Fibroblast of mammary gland (primary cell): ENCODE measurements around the gene NOC4L.

Experiments
- DNase-seq: peaks from one replicate; pipeline ENCODE4 v3.0.0-alpha.2; 2010; ENCODE audit warnings: low read depth
- H3K4me3 ChIP-seq: 2 replicates; pipeline ENCODE4 v1.5.1; 2011; ENCODE audit warnings: low read depth, mild to moderate bottlenecking, low read length, moderate library complexity; ENCODE audit not compliant: control insufficient read depth
- CTCF ChIP-seq: conservative IDR thresholded peaks from 2 replicates; pipeline ENCODE4 v1.5.1; 2011; ENCODE audit warnings: low read depth, low read length, inconsistent platforms; ENCODE audit not compliant: control insufficient read depth, insufficient read depth

Gene NOC4L

GRCh38 chr12:132137483-132138125 lies 6.7 kb upstream of the NOC4L start:
- TF ChIP-seq CTCF: no peak
- no peak for DNase-seq
- H3K4me3 ChIP-seq: no peak overlapping the region

GRCh38 chr12:132138941-132139871 lies 5.1 kb upstream of the NOC4L start:
- no peak for DNase-seq
- TF ChIP-seq CTCF: no peak
- H3K4me3 ChIP-seq: no peak overlapping the region

- no peak for TF ChIP-seq CTCF
- H3K4me3 ChIP-seq: no peak overlapping the region
- no peak for DNase-seq
Measured at GRCh38 chr12:132139912-132140311, 4.3 kb upstream of the NOC4L start.

GRCh38 chr12:132140501-132140900 lies 3.8 kb upstream of the NOC4L start:
- DNase-seq: no peak
- no peak overlapping the region for H3K4me3 ChIP-seq
- TF ChIP-seq CTCF: no peak

GRCh38 chr12:132140918-132141841 lies 3.1 kb upstream of the NOC4L start:
- DNase-seq: no peak
- TF ChIP-seq CTCF: no peak

GRCh38 chr12:132141976-132142678 lies 2.1 kb upstream of the NOC4L start:
- DNase-seq: no peak
- no peak overlapping the region for H3K4me3 ChIP-seq
- TF ChIP-seq CTCF: no peak

More at GRCh38 chr12:132140918-132141841, 3.1 kb upstream of the NOC4L start:
- no peak overlapping the region for H3K4me3 ChIP-seq
